IMR-90 (cell line): ENCODE data around the gene RPL14. TPM values are rescaled to one million over a fixed set of nuclear protein-coding genes. Genes with fewer than 3 reads are reported as not detected.

Experiments used
- ATAC-seq: fragments of 200-7000 bp; cut with Tn5 transposase; 2 replicates; pipeline ENCODE4 v1.9.1; 2020; ENCODE audit warnings: low read depth, mild to moderate bottlenecking, moderate library complexity
- BruUV-seq: library from RNA; stranded (reverse); fragments of 400-500 nt; replicated peaks from 2 replicates; lab custom pipeline; 2021; lab: Mats Ljungman, UMichigan
- CTCF ChIA-PET: fragments of 300-600 bp; formaldehyde crosslinking; extraction: SDS; loops from one replicate; lab custom pipeline; 2021; ENCODE audit warnings: antibody characterized with exemption; lab: Yijun Ruan, JAX
- POLR2A ChIA-PET: fragments of 300-600 bp; sonication (Branson Sonifier 250); formaldehyde crosslinking; loops from one replicate; lab custom pipeline; 2022; ENCODE audit warnings: antibody characterized with exemption; ENCODE audit not compliant: unreplicated experiment; lab: Charles Lee
- DNase-seq: peaks from one replicate; pipeline ENCODE4 v3.0.0; 2013
- H2AFZ ChIP-seq: replicated peaks from 2 replicates; pipeline ENCODE3; 2013; ENCODE audit warnings: low read length, mild to moderate bottlenecking; ENCODE audit not compliant: poor library complexity
- H2AK5ac ChIP-seq: 2 replicates; pipeline ENCODE4 v1.6.1; 2013; ENCODE audit warnings: low read depth, low read length, inconsistent platforms
- H2AK9ac ChIP-seq: replicated peaks from 2 replicates; pipeline ENCODE3; 2013; ENCODE audit warnings: mild to moderate bottlenecking, low read depth, low read length, moderate library complexity; ENCODE audit not compliant: poor library complexity
- H2BK120ac ChIP-seq: 2 replicates; pipeline ENCODE4 v1.6.1; 2013; ENCODE audit warnings: low read depth, low read length, inconsistent platforms
- H2BK15ac ChIP-seq: 3 replicates; pipeline ENCODE4 v1.6.1; 2013; ENCODE audit warnings: low read depth, low read length, inconsistent platforms
- H2BK20ac ChIP-seq: 2 replicates; pipeline ENCODE4 v1.6.1; 2013; ENCODE audit warnings: low read depth, mild to moderate bottlenecking, inconsistent platforms, low read length, moderate library complexity
- H2BK5ac ChIP-seq: 2 replicates; pipeline ENCODE4 v1.6.1; 2013; ENCODE audit warnings: mild to moderate bottlenecking, low read depth, low read length, inconsistent platforms; ENCODE audit not compliant: poor library complexity, severe bottlenecking
- H3K14ac ChIP-seq: replicated peaks from 2 replicates; pipeline ENCODE4 v1.6.1; 2013; ENCODE audit warnings: low read depth, low read length, inconsistent platforms
- H3K18ac ChIP-seq: 2 replicates; pipeline ENCODE4 v1.6.1; 2013; ENCODE audit warnings: low read depth, low read length, control low read depth
- H3K23ac ChIP-seq: 2 replicates; pipeline ENCODE4 v1.6.1; 2013; ENCODE audit warnings: low read depth, low read length, inconsistent platforms
- H3K27ac ChIP-seq: 2 replicates; pipeline ENCODE4 v1.5.1; 2013; ENCODE audit warnings: mild to moderate bottlenecking, control low read depth, low read length; ENCODE audit not compliant: insufficient read depth
- H3K27me3 ChIP-seq: 2 replicates; pipeline ENCODE4 v1.6.1; 2013; ENCODE audit warnings: low read length; ENCODE audit not compliant: control insufficient read depth, insufficient read depth
- H3K36me3 ChIP-seq: 2 replicates; pipeline ENCODE4 v1.6.1; 2013; ENCODE audit warnings: low read length, mixed read lengths; ENCODE audit not compliant: control insufficient read depth, insufficient read depth
- H3K4ac ChIP-seq: 2 replicates; pipeline ENCODE4 v1.6.1; 2013; ENCODE audit warnings: low read depth, low read length, inconsistent platforms
- H3K4me1 ChIP-seq: 2 replicates; pipeline ENCODE4 v1.6.1; 2013; ENCODE audit warnings: low read length, mixed read lengths; ENCODE audit not compliant: control insufficient read depth, insufficient read depth
- H3K4me2 ChIP-seq: 2 replicates; pipeline ENCODE4 v1.6.1; 2013; ENCODE audit warnings: low read depth, mild to moderate bottlenecking, control low read depth, low read length, moderate library complexity
- H3K4me3 ChIP-seq: 2 replicates; pipeline ENCODE4 v1.5.1; 2013; ENCODE audit warnings: low read depth, mild to moderate bottlenecking, control low read depth, low read length, moderate library complexity; ENCODE audit not compliant: insufficient read depth
- H3K56ac ChIP-seq: 2 replicates; pipeline ENCODE4 v1.6.1; 2013; ENCODE audit warnings: low read length, inconsistent platforms; ENCODE audit not compliant: insufficient read depth; ENCODE audit errors: extremely low read depth
- H3K79me1 ChIP-seq, 2 experiments: 2 replicates each; pipeline ENCODE4 v1.6.1; 2013; ENCODE audit warnings: low read length in 2 of 2, inconsistent platforms in 1 of 2, low read depth in 1 of 2
- H3K9ac ChIP-seq: 2 replicates; pipeline ENCODE4 v1.6.1; 2013; ENCODE audit warnings: low read depth, low read length, control low read depth
- H3K9me1 ChIP-seq: 2 replicates; pipeline ENCODE4 v1.6.1; 2013; ENCODE audit warnings: low read length, inconsistent platforms; ENCODE audit not compliant: insufficient read depth
- H3K9me3 ChIP-seq: 2 replicates; pipeline ENCODE4 v1.6.1; 2013; ENCODE audit warnings: low read length; ENCODE audit not compliant: control insufficient read depth, insufficient read depth
- H4K20me1 ChIP-seq: 2 replicates; pipeline ENCODE4 v1.6.1; 2013; ENCODE audit warnings: low read length, inconsistent platforms; ENCODE audit not compliant: insufficient read depth
- H4K5ac ChIP-seq: 2 replicates; pipeline ENCODE4 v1.6.1; 2013; ENCODE audit warnings: mild to moderate bottlenecking, low read depth, low read length, control low read depth
- H4K8ac ChIP-seq, 2 experiments: 2 replicates each; pipeline ENCODE4 v1.6.1; 2013; ENCODE audit warnings: low read depth in 2 of 2, low read length in 2 of 2, control low read depth in 1 of 2, inconsistent platforms in 1 of 2
- H4K91ac ChIP-seq: 2 replicates; pipeline ENCODE4 v1.6.1; 2013; ENCODE audit warnings: low read depth, low read length, inconsistent platforms; ENCODE audit not compliant: insufficient read depth
- BHLHE40 ChIP-seq: fragments of 150-350 bp; IDR thresholded peaks from 2 replicates; pipeline ENCODE4 v1.6.1; 2016; ENCODE audit warnings: mild to moderate bottlenecking, low read depth, low read length
- MAZ ChIP-seq: IDR thresholded peaks from 2 replicates; pipeline ENCODE4 v1.6.1; 2012; ENCODE audit warnings: low read depth, mild to moderate bottlenecking, low read length, improper control_type of control experiment, moderate library complexity, borderline replicate concordance
- MXI1 ChIP-seq: IDR thresholded peaks from 2 replicates; pipeline ENCODE4 v1.6.1; 2012; ENCODE audit warnings: low read depth, mild to moderate bottlenecking, low read length, moderate library complexity, borderline replicate concordance
- POLR2A ChIP-seq: IDR thresholded peaks from 2 replicates; pipeline ENCODE4 v1.6.1; 2012; ENCODE audit warnings: mild to moderate bottlenecking, low read depth, low read length
- WGBS, 2 experiments: methylation state at CpG; one replicate each; pipeline versions ENCODE4 v1.1.5 to v1.1.7; 2013; ENCODE audit warnings: missing lambda C conversion rate in 2 of 2; ENCODE audit not compliant: insufficient read length in 1 of 2; ENCODE audit errors: extremely low coverage in 2 of 2; 5-methylcytosine and 5-hydroxymethylcytosine counted together
- dilution Hi-C: fragments of 300-500 bp; cut with HindIII; formaldehyde crosslinking; loops from one replicate; pipeline ENCODE4 v1.14.3; 2018; ENCODE audit warnings: low sequenced_read_pairs; ENCODE audit not compliant: unreplicated experiment
- in situ Hi-C: fragments of 300-500 bp; cut with MboI; formaldehyde crosslinking; loops from 3 replicates; pipeline ENCODE4 v1.14.3; 2019; ENCODE audit warnings: low sequenced_read_pairs, inconsistent platforms, mixed read lengths
- intact Hi-C: fragments of 100-400 bp; cut with micrococcal nuclease; formaldehyde crosslinking; loops from 2 replicates; pipeline ENCODE4 v1.10.0; 2022
- polyA plus RNA-seq, 3 experiments: library from polyadenylated mRNA; depleted of rRNA; stranded (reverse); fragments of >200 nt; gene quantifications; 2 replicates each; pipeline ENCODE4 v1.2.3, GENCODE V29; 2012; ENCODE audit warnings: low replicate concordance in 1 of 3
- total RNA-seq: library from RNA; depleted of rRNA; stranded (reverse); fragments of >200 nt; gene quantifications from 2 replicates; pipeline ENCODE4 v1.2.3, GENCODE V29; 2012

RPL14 gene
- total and polyA plus RNA-seq, 2 of the 4 experiments (the other 2 are of a cell fraction) = 142 to 492 TPM

DNA sequence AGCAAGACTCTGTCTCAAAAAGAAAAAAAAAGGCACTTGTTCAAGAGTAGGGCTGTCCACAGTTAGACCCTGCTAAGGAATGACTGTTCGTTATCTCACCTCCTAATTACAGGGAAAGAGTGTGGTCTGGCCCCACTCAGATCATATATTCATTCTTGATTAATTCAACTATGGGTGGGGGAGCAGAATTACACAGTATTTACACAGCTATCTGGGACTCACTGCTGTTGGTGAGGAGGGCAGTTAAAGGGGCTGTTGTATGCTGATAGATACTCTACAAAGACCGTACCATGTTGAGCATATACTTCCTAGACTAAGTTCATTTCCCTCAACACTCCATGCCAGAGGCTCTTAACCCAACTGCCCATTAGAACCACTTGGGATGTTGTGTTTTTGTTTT is 44.9 kb downstream of the RPL14 start:
- Histone ChIP-seq H3K56ac (no peak overlapping the region), H2AK5ac (no peak overlapping the region), H3K18ac (no peak overlapping the region), H3K14ac (no peak overlapping the region), H3K9me3 (no peaks in the 10 kb centered on the region), H4K91ac (no peak overlapping the region), H2AFZ (no peak overlapping the region), H3K4me3 (no peak overlapping the region), H4K8ac (no peak overlapping the region), H3K79me1 (no peaks in the 10 kb centered on the region), H2AK9ac (no peak overlapping the region), H3K27me3 (no peaks in the 10 kb centered on the region), H2BK20ac (no peak overlapping the region), H3K36me3 (no peaks in the 10 kb centered on the region), H3K4ac (no peak overlapping the region), H3K9ac (no peak overlapping the region), H2BK15ac (no peak overlapping the region), H3K9me1 (peaks cover 8% of the 10 kb centered on the region), H3K23ac (no peak overlapping the region), H3K27ac (no peak overlapping the region), H3K4me1 (peaks cover 8% of the 10 kb centered on the region), H2BK120ac (no peak overlapping the region), H3K4me2 (no peak overlapping the region), H4K20me1 (no peaks in the 10 kb centered on the region), H2BK5ac (no peak overlapping the region), H4K5ac (no peak overlapping the region)
- ATAC-seq (no peak), DNase-seq (no peak)
- no CpG with 5 or more reads among the region's 2 CpGs for WGBS, 2 experiments
- no peak for TF ChIP-seq MAZ
- no peak for TF ChIP-seq BHLHE40
- no peak for TF ChIP-seq POLR2A
- TF ChIP-seq MXI1 = no peak
- intact Hi-C loops = no loop called here
- ChIA-PET POLR2A (no interaction called here), CTCF (no interaction called here)
- BruUV-seq = no TSS peak
- dilution Hi-C loops = no loop called here
- in situ Hi-C loops = no loop called here
